Ecto neural progenitor cell (in vitro differentiated cells): ENCODE data around the gene IQCK.
"Not testable (repeated sequence)": the region's sequence is repeated elsewhere in the genome, so short reads cannot be mapped to it uniquely, and the experiment has no call there.

ENCODE experiments used
- DNase-seq: peaks from one replicate; pipeline ENCODE4 v3.0.0-alpha.2; 2018; ENCODE audit warnings: low spot score

Gene IQCK, protein sequence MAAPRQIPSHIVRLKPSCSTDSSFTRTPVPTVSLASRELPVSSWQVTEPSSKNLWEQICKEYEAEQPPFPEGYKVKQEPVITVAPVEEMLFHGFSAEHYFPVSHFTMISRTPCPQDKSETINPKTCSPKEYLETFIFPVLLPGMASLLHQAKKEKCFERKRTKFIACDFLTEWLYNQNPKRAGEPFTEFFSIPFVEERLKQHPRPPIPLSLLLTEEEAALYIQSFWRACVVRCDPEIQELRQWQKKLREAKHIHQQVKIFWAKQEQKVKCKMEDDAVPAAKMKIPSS

DNA sequence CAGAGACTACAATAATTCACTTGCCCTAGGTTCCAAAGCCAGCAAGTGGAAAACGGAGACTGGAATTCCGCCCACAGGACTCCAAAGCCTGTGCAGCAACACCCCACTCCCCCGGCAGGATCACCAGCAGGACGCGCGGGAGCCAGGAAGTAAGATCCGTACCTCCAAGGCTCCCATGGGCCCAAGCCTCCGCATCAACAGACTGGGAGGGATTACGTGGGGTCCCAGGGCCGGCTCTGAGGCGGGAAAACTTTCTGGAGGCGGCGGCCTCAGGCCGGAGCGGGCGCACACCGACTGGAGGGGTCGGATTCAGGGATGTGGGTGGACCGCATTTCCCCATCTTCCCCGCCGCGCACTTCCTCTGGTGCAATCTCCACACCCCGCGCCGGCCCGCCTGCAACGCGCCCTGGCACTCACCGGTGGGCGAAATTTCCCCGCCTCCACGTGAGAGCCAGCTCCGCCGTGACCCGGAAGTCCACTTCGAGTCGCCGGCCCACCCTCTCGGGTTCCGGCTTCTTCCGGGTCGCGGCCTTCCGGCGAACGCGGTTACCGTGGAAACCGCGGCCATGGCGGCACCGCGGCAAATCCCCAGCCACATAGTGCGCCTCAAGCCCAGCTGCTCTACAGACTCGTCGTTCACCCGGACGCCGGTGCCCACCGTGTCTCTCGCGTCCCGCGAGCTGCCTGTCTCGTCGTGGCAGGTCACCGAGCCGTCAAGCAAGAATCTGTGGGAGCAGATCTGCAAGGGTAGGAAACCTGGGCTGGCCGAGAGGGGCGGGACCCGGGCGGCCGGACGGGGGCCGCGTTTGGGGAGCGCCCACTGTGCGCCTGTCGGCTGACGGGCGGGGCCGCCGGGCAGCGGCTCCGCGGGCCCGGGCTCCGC is at the start of gene IQCK, which contains the start of gene KNOP1:
IQCK (plus strand) TSS at position 531 of the 883 bp plus-strand sequence; CDS start at position 567, 36 bp downstream.
KNOP1 (minus strand) TSS at position 487 of the 883 bp plus-strand sequence. CDS start 3,192 bp downstream, outside the sequence.
- peak; percentile 94 for DNase-seq

DNA sequence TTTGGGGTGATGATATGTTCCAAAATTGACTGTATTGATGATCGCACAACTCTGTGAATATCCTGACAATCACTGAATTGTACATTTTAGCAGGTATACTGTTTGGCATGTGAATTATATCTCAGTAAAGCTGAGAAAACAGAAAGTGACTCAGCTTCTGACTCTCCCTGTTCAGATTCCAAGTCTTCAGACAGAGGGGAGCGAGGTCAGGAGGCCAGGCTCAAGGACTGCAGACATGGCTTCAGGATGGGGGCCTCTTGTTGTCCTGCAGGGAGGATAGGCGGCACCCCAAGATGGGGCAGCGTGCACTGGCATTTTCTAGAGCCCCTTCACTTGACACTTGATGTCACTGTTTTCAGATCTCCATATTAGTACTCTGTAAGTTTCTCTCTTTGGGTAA is 45.7 kb upstream of the IQCK start:
- DNase-seq: no peak

DNA sequence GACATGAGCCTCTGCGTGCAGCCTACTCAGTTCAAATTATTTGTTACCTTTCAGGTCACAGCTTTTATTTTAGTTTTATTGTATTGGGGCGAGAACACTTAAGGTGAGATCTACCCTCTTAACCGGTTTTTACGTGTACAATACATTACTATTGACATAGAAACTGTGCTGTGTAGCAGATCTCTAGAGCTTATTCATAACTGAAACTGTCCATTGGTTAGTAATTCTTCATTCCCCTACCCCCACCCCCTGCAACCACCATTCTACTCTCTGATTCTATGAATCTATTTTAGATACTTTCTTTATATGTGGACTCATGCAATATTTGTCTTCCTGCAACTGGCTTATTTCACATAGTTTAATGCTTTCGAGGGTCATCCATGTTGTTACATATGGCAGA is 43.6 kb upstream of the IQCK start:
- no peak for DNase-seq

DNA sequence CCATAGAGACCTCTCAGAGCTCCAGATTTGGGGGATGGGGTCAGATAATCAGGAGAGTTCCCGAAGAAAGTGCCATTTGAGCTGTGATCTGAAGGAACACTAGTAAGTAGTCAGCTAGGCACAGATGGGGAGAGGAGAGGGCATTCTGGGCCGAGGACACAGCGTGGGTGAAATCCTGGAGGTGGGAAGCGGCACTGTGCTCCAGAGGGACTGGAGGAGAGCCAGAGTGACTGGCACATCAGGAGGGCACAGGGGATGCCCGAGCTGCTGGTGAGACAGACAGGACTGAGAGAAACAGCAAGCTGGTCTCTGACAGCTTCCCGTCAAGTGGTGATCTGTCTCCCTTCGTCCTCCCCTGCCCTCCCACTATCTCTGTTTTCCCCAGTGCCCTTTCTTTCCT is 40.7 kb upstream of the IQCK start:
- DNase-seq: no peak

DNA sequence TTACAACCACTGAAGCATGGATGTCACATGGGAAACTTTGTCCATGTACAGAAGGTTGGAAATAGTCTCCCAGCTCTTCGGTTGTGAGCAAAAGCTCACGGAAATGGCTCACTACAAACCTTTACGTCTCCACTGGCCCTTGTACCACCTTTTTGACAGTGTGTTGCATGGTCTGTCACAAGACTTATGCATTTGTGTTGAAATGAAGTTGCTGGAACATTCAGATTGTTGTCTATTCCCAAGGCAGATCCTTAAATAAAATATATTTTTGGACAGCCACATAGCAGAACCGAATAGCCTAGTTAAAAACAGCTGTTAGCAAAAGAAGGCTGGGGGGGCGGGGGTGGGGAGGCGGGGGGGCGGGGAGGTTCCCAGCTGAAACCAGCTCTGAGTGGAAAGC is 39.3 kb upstream of the IQCK start:
- no peak for DNase-seq

DNA sequence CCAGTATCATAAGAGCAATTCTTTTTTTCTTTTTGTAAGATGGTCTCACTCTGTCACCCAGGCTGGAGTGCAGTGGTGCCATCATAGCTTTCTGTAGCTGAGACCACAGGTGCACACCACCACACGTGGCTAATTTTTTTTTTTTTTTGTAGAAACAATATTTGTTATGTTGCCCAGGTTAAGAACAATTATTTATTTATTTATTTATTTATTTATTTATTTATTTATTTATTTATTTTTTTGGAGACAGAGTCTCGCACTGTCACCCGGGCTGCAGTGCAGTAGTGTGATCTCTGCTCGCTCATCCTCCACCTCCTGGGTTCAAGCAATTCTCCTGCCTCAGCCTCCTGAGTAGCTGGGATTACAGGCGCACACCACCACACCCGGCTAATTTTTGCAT is 38.8 kb upstream of the IQCK start:
- DNase-seq: not testable (repeated sequence)

DNA sequence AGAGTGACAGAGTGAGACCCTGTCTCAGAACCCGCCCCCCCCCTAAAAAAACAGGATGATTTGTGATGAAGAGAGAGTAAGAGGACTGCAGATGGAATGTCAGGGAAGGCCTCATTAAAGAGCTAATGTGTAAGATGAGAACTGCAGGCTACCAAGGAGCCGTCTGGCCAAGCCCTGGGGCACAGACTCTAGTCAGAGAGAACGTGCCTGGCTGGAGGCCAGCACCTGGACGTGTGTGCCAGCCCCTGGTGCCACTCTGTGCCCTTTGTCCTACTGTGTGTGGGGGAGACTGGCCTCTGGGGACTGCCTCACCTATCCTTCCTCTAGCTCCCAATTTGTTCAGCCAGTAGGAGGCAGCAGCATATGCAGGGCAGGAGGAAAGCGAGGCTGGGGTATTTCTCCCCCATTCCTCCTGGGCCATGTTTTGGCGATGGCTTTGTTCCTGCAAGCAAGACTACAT is 37.2 kb upstream of the IQCK start:
- DNase-seq: no peak

DNA sequence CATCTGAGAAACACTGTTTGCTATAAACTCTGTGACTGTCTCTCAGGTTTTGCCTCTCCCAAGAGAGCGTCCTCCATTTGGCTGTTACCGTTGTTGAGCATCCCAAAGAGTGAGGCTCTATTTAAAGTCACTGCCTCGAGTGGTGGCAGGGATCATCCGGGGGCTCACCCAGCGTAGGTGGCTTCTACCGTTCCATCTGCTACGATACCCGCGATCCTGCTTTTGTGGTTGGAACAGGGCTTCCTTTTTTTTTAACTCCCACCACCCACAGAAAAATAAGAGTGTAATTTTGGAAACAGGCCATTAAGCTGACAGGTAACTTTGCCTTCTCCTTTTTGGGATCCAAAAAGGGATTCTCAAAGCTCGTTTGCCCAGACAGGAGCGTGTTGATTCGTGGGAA is 36.4 kb upstream of the IQCK start:
- DNase-seq: no peak

DNA sequence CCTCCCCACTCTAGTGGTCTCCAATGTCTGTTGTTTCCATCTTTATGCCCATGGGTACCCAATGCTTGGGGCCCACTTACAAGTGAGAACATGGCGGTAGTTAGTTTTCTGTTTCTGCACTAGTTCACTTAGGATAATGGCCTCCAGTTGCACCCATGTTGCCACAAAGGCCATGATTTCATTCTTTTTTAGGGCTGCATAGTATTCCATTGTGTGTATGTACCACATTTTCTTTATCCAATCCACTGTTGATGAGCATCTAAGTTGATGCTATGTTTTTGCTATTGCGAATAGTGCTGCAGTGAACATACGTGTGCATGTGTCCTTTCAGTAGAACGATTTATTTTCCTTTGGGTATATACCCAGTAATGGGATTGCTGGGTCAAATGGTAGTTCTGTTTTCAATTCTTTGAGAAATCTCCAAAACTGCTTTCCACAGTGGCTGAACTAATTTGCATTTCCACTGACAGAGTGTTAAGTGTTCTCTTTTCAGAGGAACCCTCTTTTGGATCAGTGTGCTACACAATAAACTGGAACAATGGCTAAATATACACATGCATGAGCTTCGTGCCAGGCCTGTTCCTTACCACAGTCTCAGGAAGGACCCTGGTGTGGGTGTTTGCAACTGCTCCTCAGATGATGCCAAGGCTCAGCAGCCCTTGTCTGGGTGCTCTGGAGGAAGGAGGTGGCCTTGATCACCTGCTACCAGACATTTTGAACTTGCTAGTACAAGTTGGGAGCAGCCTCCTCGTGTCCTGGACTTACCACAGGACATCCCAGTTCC is 34.4 kb upstream of the IQCK start:
- no peak for DNase-seq

DNA sequence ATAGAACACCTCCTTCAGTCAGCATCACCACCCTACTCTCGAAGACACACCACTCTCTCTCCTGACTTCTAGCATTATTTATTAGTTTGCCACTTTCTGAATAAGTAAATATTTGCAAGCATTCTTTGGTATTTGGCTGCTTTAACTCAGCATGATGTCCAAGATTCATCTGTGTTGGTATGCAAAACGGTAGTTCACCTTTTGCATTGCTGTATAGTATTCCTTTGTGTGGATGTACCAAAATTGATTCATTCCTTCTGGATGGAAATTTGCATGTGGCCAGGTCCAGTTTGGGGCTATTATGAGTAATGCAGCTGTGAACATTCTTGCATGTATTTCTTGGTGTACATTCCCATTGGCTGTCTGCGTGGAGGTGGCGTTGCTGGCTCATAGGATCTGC is 32.9 kb upstream of the IQCK start:
- no peak for DNase-seq

DNA sequence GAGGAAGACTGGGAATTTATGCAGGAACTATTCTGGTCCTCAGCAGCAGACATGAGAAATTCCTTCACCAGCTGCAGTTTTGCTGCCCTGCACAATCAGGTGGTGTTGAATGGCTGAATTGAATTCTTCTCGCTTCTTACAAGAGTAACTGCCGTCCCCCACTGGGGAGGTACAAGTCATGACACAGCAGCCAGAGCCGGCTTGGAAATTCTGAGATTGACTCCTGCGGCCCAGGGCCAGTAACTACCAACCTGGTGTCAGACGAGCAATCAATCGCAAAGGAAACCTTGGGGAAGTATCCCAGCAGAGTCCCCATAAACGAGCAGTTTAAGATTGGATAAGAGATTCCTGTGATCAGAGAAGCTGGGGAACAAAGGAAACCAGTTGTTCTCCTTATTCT is 30.8 kb upstream of the IQCK start:
- no peak for DNase-seq

DNA sequence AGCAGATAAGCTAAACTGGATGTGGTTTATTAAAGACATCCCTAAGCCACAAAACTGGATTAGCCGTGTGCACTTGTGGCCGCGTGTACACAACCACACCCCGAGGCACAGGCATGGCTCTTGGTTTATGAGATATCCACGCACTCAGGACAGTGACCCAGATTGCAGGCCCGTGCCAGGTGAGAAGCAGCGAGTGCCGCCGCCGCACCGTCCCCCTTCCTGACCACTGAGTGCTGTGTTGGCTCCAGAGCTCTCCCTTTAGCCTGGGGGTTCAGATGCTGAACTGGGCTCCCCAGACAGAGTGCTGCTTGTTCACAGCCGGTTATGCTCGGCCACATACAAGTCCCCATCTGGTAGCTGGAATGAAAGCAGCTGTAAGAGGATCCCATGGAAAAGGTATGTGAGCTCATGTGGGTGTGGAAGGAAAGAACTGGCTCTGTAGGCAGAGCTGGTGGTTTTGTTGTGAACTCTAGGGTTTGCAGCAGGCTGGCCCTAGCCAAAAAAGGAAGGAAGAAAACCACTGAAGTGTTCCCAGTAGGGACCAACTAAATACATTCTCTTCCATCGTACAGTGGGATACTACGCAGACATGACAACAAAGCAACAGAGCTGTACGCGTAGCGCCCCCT is 29.6 kb upstream of the IQCK start:
- DNase-seq: no peak

DNA sequence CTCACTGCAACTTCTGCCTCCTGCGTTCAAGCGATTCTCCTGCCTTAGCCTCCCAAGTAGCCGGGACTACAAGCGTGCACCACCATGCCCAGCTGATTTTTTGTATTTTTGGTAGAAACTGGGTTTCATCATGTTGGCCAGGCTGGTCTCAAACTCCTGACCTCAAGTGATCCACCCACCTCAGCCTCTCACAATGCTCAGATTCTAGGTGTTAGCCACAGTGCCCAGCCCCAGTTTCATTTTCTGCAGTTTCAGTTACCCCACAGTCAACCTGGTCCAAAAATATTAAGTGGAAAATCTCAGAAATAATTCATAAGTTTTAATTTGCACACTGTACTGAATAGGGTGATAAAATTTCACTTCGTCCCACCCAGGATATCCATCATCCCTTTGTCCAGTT is 28.7 kb upstream of the IQCK start:
- DNase-seq: no peak

DNA sequence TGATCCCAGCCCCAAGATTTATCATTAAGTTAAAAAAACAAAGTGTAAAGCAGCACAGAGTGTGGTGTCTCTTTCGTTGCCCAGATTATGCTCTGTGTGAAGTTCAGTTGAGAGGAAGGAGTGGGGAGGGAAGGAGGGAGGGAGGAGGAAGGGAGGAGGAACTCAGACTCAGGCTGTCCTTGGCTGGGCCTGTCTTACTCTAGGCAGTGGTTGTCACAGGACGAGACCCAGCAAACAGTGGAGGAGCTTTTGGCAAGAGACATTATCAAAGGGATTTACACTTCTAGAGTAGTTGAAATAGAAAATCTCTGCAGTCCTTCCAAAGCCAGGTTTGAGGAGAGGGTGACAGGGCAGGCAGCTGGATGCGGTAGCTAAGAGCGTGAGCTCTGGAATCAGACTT is 27.9 kb upstream of the IQCK start:
- no peak for DNase-seq

DNA sequence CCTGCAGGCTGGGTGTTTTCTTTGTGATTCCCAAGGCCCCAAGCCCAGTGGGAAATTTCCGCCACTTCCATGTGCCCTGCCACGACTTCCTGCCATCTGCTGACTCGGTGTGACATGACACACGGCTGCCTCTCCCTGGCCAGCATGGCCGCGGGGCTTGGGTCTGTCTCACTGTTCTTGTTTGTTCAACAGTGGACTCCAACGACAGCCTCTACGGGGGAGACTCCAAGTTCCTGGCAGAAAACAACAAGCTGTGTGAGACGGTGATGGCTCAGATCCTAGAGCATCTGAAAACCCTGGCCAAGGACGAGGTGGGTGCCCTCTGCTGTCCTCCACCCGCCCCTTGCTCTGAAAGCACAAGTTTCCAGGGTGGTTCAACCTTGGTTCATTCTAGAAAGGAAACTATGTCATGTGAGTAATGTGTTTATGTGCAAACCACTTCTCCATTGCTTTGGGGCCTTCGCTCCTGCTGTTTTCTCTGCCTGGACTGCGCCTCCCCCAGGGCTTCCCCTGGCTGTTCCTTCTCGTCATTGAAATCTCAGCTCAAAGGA is 26.8 kb upstream of the IQCK start:
- DNase-seq: no peak

DNA sequence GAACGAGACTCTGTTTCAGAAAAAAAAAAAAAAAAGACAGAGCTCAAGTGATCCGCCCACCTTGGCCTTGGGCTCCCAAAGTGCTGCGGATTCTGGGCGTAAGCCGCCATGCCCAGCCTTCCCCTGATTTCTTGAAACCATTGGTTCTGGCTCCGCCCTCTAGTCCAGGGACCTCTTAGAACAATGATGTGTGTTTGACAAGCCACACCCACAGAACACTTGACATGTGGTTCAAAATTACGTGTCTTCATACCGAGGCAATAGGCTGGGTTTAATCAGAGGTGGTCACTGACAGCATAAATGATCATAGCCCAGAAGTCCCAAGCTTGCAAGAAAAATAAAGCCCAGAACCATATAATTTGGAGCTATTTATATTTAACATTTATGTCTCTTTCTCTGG is 23.1 kb upstream of the IQCK start:
- no peak for DNase-seq

DNA sequence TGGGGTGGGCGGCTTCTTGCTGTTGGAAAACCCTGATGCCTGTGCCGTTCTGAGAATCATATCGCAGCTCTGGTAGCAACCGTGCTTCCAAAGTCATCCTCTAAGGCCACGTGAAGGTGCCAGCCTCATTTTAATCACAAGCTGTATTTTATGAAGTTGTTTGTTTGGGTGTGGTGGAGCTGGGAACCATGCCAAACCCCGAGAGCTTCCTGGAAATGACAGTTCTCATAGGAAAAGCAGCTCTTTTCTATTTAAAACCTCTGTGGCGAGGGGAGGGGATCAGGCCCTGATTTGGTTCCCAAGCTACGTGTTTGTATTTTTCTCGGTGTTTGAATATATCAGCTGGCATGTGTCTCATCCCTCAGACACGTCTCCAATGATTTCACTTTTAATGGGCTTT is 21.7 kb upstream of the IQCK start:
- DNase-seq: no peak

DNA sequence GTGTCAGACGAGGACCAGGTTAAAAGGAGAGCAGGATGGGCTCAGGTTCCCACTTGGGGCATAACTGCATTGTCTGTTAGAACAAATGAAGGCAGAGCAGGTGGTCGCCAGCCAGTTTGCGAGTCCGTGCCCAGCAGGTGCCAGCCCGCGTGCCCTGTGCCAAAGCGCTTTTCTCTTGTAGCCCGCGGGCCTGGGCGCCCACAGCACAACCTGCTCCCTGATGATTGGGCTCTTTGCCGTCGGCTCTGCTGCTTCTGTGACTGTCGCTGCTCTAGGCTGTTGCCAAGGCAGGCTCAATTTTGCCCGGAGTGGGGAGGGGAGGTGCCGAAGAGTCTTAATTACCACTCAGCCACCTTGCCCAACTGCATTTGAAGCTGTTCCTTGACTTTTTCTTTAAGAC is 21.1 kb upstream of the IQCK start:
- no peak for DNase-seq

DNA sequence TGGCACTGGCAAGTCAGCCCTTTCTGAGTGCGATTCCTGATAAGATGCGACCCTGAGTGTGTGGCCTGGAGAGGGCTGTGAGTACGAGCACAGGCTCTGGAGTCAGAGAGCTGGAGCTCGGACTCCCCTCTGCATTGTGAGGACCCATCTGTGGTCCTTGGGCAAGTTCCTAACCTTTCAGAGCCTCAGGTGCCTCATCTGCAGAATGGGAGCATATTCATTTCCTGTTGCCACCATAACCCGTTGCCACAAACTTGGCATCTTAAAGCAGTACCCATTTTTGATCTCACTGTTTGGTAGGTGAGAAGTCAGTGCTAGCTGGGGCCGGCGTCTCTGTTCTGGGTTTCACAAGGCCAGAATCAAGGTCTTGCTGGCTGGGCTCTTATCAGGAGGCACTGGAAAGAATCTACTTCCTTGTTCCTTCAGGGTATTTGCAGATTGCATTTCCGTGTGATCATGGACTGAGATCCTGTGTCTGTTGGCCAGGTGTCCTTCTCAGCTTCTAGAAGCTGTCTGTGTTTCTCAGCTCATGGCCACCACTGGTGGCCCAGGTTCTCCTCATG is 20.2 kb upstream of the IQCK start:
- no peak for DNase-seq

DNA sequence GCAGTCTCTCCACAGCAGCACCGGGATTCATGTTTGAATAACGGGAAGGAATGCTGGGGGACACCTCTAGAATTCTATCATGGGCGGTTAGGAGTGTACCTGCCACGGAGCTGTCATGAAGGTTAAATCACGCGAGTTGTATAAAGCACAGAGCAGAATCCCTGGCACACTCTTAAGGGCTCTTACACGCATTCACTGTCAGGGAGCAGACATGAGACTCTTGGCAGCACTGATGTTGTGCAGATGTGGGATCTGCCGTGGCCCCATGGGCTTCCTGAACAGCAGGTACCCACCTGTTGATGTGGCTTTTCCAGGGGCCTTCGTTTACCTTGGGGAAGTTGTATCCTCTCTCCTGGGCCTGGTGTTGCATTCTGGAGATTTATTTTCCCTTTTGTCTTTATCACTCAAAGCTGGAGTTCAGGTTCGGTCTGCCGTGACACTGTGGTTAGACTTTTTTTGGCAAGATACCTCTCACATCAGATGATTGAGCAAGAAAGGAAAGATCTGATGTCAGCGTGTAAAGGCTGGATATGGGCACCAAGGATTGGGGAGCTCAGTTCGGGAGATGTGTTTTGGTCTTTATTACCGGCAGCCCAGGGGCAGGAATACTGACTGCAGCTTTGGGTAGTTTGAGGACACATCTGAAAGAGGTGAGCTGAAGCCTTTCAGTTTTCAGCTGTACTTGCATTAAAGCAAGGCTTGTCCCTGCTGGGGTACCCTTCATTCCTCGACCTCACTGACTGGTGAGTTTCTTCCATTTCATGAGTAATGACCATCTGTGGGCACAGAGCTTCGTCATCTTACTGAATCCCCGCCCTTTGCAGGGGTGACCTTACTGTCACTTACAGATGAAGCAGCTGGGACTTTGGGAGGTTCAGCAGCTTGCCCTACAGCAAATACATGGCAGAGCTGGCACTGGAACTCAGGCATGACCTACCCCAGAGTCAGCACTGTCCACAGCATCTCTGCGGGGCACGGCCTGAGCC is 19.3 kb upstream of the IQCK start:
- no peak for DNase-seq
